HG03571 (cell line): ENCODE results near the gene CDY2A.
"Not testable (repeated sequence)": the region's sequence is repeated elsewhere in the genome, so short reads cannot be mapped to it uniquely, and the experiment has no call there.

ENCODE experiments used
- ATAC-seq: cut with Tn5 transposase; IDR thresholded peaks from one replicate; pipeline ENCODE4 v1.9.1; 2021; ENCODE audit not compliant: unreplicated experiment

The CDY2A gene, protein sequence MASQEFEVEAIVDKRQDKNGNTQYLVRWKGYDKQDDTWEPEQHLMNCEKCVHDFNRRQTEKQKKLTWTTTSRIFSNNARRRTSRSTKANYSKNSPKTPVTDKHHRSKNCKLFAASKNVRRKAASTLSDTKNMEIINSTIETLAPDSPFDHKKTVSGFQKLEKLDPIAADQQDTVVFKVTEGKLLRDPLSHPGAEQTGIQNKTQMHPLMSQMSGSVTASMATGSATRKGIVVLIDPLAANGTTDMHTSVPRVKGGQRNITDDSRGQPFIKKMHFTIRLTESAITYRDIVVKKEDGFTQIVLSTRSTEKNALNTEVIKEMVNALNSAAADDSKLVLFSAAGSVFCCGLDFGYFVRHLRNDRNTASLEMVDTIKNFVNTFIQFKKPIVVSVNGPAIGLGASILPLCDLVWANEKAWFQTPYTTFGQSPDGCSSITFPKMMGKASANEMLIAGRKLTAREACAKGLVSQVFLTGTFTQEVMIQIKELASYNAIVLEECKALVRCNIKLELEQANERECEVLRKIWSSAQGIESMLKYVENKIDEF

DNA sequence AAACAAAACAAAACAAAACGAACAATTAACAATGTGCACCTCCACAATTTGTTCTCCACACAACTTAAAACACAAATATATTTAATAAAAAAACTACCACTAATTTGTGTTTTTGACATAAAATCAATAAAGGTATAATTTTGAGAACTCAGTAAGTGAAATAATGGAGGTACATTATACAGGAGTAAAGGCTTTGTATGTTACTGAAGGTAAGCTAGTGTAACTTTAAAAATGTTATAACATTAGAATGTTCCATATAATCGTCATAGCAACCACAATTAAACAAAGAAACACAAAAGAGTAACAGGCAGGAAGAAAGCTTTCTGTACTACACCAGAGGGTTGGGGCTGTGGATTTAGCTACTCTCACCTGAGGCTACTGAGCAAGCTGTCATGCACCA lies at the start of gene CDY2A:
Gene CDY2A, plus strand, starts transcription at position 301 of the 400 bp plus-strand sequence. CDS start 328 bp downstream, outside the sequence.
- ATAC-seq: not testable (repeated sequence)

DNA sequence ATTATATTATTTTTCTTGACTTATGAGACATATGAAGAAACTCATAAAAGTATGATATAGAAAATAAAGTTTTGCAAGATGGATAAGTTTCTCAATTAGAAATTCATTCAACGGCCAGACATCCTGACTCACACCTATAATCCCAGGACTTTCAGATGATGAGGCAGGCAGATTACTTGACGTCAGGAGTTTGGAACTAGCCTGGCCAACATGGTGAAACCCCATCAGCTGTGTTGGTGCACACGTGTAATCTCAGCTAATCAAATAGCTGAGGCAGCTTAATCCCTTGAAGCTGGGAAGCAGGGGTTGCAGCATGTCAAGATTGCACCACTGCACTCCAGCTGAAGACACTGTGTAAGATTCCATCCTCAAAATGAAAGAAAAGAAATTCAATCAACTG lies 28.0 kb upstream of the CDY2A start:
- not testable (repeated sequence) for ATAC-seq

DNA sequence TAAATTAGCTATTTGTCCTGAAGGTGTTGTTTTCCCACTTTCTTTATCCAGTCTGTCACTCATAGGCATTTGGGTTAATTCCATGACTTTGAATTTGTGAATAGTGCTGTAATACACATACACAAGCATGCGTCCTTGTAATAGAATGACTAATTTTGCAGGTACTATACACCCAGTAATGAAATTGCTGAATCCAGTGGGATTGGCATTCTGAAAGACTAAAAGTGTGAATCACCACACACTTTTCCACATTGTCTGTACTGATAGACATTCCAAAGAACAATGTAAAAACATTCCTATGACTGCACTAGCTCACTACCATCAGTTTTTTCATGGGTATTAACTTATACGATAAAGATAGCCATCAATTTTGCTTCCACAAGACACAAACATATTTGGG lies 27.3 kb upstream of the CDY2A start:
- ATAC-seq: not testable (repeated sequence)

DNA sequence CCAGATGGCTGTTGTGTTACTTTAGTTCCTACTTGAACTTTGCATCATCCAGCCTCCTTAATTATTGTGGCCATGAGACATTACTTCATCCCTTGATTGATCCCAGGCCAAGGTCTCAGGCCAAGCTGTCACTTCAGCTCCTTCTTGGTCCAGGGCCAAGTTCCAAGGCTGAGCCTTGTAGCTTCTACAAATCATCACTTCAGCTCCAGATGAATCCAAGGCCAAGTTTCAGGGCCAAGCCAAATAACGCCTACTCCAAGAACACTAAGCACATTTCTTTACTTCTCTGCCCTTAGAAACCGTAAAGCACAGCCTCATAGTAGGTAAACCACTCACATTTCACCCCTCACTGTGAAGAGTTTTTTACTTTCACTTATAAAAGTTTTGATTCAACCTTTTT lies 1.7 kb upstream of the CDY2A start:
- not testable (repeated sequence) for ATAC-seq

DNA sequence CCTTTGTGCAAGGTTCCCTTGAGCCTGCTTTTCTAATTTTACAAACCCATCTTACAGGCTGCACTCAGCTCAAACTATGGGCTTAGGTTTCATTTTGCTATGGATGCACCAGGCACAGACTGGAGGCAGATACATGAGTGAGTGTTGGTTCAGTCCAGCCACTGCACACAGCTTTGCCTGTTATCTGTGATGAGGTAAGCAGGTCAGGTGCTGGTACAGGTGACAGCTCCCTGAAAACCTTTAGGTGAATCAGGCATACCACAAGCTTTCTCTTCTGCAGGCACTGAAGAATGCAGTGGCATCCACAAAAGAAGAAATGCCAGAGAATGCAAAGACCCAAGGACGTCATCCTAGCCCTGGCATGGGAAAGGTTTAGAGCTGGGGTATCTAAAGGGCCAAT lies 3.3 kb downstream of the CDY2A start:
- ATAC-seq: not testable (repeated sequence)

DNA sequence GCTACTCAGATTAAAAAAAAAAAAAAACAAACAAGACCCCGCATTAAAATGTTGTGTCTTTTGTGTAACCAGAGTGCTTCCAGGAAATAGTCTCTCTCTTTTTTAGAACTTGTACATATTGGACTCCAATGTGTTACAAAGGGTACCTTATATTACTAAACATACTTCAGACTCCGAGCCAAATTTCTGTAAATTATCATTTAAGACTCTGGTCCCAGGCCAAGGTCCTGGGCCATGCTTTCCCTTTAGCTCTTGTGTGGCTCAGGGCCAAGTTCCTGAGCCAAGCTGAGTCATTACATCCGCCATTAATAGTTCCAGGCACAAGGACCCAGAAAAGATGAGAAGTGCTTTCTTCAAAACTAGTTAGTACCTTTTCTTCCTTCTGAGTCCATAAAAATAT lies 4.6 kb downstream of the CDY2A start:
- ATAC-seq: not testable (repeated sequence)

DNA sequence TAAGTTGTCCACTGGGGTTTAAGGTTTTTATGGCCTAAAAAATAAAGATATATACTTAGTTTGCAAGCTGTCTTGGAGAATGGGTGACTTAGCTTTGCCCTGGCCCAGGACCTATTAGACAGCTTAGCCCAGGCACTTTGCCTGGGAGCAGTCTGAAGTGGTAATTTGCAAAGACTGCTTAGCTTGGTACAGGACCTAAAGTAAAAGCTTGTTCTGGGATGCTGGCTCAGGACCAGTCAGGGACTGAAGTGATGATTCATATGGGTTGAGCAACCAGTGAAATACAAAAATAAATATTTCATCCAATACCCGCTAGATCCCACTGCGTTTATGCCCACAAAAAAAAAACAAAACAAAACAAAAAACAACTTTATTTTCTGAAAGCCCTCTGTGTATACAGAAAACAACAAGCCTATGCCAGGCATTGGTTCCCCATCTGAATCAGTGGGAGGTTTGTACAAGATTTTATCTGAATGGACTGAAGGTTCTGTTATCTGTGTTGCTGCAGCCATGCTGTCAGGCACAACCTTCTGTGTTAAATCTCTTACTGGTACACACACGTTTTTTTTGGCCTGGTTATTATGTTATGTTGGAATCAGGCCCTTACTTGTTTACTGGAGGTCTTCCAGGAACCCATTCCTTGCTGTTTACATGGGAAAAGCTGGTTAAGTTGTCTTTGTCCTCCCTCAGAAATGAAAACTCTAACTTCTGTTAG lies 8.7 kb downstream of the CDY2A start:
- not testable (repeated sequence) for ATAC-seq

DNA sequence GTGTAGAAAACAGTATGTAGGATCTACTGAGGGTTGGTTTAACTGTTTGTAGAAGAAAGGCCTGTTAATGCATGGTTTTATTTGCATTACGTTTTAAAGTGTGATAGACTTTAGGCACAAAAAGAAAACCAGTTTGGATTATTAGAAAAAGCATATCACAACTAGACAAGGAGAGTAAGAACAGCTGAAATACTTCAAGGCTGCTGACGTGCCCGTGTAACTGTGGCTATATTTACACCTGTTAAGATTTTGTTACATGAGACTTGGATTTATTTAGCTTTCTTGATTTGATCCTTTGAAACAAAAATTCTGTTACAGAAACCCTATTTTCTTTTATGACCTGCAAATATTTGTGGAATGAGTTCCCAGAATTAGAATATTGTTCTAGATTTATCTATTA lies 9.3 kb downstream of the CDY2A start:
- not testable (repeated sequence) for ATAC-seq

DNA sequence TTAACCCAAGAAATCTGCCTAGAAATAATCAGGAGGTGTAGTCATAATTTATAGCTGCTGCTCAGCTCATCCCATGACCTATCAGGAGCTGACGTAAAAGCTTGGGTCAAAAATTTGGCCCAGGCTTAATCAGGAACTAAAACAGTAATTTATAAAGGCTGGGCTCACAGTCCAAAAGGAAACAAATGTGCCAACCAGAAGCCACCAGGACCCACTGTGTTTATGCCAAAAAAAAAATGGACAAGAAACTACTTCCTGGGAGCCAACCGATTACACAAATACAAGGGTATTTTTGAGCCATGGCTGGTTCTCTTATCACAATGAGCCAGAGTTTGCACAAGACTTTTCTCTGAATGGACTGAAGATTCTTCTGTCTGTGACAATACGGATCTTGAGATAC lies 19.4 kb downstream of the CDY2A start:
- ATAC-seq: not testable (repeated sequence)

DNA sequence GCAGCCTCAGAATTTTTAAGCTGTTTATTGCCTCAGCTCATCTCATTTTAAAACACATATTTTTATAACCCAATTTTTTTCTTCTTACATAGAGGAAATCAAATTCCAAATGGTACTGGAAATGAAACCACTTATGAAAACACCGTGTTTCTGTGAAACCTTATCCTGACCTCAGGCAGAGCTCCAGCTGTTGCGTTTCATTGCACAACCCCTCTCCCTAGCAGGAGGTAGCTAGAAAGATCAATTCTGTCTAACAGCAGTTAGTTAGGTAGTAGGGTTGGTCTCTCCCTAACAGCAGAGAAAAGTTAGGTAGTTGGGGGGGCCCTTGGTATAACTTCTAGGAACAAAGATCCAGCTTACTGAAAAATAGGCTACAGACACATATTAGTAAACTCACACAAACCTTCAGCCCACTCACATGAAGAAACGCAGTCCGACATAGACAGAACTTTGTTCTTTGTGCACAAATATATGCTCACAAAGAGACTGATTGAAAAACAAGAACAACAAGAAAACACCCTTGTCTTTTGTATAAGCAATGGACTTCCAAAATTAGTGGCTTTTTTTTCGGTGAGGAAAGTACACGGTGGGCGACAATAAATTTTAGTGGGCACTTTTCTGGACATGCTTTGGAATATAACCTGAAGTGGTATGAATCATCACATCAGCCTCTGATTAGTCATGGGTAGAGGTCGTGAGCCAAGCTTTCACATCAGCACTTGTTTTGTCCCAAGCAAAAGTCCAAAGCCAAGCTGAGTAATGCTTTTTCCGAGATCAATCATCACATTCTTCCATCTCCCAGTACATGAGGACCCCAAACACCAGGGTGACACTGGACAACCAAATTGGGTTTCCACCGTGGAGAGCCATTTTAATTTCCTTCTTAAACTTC lies 22.8 kb downstream of the CDY2A start:
- ATAC-seq: not testable (repeated sequence)

DNA sequence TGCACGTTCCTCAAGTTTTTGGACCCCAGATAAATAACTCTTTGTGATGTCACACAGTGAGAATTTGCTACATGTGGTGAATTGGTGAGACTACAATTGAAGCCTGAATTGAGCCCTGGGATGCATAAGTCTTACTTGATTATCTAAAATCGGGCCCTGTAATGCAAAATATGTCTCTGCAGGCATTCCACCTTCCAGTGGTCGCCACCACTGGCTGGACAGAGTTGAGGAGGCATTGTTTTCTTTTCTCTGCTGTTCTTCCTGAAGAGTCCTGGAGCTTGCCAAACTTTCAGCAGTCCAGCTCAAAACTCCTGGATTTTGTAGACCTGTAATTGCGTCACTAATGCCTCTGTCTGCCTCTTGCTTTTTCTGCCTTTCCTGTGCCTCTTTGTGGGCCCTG lies 23.5 kb downstream of the CDY2A start:
- not testable (repeated sequence) for ATAC-seq

DNA sequence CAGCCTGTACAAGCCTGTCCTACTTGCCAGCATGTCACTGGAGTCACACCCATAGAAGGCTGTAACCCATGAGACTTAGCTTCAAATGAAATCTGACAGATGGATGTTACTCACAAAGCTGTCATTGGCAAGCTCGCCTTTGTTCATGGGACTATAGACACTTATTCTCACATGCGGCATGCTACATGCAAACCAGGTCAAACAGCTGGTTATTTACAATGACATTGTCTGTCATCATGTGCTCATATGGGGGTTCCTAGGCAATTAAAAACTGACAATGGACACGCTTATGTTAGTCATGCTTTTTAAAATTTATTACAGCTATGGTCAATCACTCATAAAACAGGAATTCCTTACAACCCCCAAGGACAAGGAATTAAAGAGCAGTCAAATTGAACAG lies 30.9 kb downstream of the CDY2A start:
- not testable (repeated sequence) for ATAC-seq

DNA sequence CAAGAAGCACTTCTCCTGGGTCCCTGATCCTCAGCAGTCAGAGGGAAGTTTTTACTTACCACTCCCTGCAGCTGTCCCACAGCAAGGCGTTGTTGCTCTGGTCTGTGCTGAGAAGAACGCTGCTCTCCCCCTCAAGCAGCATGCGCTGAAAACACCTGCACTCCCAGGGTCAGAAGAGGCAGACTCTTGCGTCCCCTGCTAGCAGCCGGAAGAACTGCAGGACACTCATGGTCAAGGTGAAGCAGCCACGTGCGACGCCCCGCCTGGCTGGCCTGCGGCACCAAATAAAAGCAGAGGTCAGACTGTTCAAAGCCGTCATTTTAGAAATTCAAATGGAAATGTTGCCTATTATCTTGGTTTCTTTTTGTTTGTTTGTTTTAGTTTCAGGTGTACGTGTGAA lies 47.9 kb downstream of the CDY2A start:
- ATAC-seq: not testable (repeated sequence)
